Smooth muscle cell (in vitro differentiated cells): ENCODE measurements around the gene NPAS2. TPM values are rescaled to one million over a fixed set of nuclear protein-coding genes. Genes with fewer than 3 reads are reported as not detected.
A peak's percentile ranks its signal among the peaks of the same experiment; 100 is the strongest.

Source experiments
- DNase-seq: peaks from one replicate; lab custom pipeline; 2025; ENCODE audit not compliant: unreplicated experiment; lab: John Stamatoyannopoulos, UW
- H2AFZ ChIP-seq: fragments of 200-600 bp; sonication (generic); 2 replicates; pipeline ENCODE4 v1.6.0; 2016; ENCODE audit warnings: antibody characterized with exemption, low read depth, mild to moderate bottlenecking
- H3F3A ChIP-seq: fragments of 200-600 bp; sonication (generic); 2 replicates; pipeline ENCODE4 v1.6.0; 2017; ENCODE audit warnings: antibody characterized with exemption, low read depth
- H3K27ac ChIP-seq: fragments of 200-600 bp; sonication (generic); 2 replicates; pipeline ENCODE4 v1.5.1; 2016; ENCODE audit warnings: low read depth, mild to moderate bottlenecking
- H3K27me3 ChIP-seq: fragments of 200-600 bp; sonication (generic); 2 replicates; pipeline ENCODE4 v1.6.1; 2016; ENCODE audit warnings: low read depth, mild to moderate bottlenecking
- H3K36me3 ChIP-seq: fragments of 200-600 bp; sonication (generic); 2 replicates; pipeline ENCODE4 v1.5.1; 2016; ENCODE audit warnings: low read depth
- H3K4me1 ChIP-seq: fragments of 200-600 bp; sonication (generic); 2 replicates; pipeline ENCODE4 v1.5.1; 2016; ENCODE audit warnings: low read depth
- H3K4me2 ChIP-seq: fragments of 200-600 bp; sonication (generic); 2 replicates; pipeline ENCODE4 v1.6.0; 2016; ENCODE audit warnings: mild to moderate bottlenecking
- H3K4me3 ChIP-seq: fragments of 200-600 bp; sonication (generic); 2 replicates; pipeline ENCODE4 v1.5.1; 2016; ENCODE audit warnings: mild to moderate bottlenecking
- H3K79me2 ChIP-seq: fragments of 200-600 bp; sonication (generic); 2 replicates; pipeline ENCODE4 v1.6.0; 2016; ENCODE audit warnings: low read depth, mild to moderate bottlenecking
- H3K9ac ChIP-seq: fragments of 200-600 bp; sonication (generic); 2 replicates; pipeline ENCODE4 v1.6.0; 2016; ENCODE audit warnings: low read depth
- H3K9me3 ChIP-seq: fragments of 200-600 bp; sonication (generic); replicated peaks from 2 replicates; pipeline ENCODE4 v1.5.1; 2016; ENCODE audit warnings: low read depth
- H4K20me1 ChIP-seq: fragments of 200-600 bp; sonication (generic); 2 replicates; pipeline ENCODE4 v1.6.0; 2016; ENCODE audit warnings: low read depth
- WGBS: methylation state at CpG from one replicate; pipeline ENCODE4 v1.1.7; 2016; ENCODE audit warnings: low lambda C conversion rate; 5-methylcytosine and 5-hydroxymethylcytosine counted together
- polyA plus RNA-seq: library from polyadenylated mRNA; unstranded; fragments of >200 nt; fragmentation: Nextera tagmentation; extraction: Ambion mirVana; gene quantifications from 2 replicates; pipeline ENCODE4 v1.2.1, GENCODE V29; 2016
- total RNA-seq: library from RNA; depleted of rRNA; stranded (reverse); fragments of >200 nt; gene quantifications from 2 replicates; pipeline ENCODE4 v1.2.3, GENCODE V29; 2014
- TF ChIP-seq, protein P1 (sequence below): fragments of 200-600 bp; sonication (generic); IDR thresholded peaks from 2 replicates; pipeline ENCODE4 v1.5.1; 2017; ENCODE audit warnings: borderline replicate concordance, mild to moderate bottlenecking, antibody characterized with exemption; ENCODE audit not compliant: insufficient read depth, poor library complexity, severe bottlenecking

Gene NPAS2
- total and polyA plus RNA-seq, 2 experiments from 2014 or later = 20.2 to 20.7 TPM

DNA sequence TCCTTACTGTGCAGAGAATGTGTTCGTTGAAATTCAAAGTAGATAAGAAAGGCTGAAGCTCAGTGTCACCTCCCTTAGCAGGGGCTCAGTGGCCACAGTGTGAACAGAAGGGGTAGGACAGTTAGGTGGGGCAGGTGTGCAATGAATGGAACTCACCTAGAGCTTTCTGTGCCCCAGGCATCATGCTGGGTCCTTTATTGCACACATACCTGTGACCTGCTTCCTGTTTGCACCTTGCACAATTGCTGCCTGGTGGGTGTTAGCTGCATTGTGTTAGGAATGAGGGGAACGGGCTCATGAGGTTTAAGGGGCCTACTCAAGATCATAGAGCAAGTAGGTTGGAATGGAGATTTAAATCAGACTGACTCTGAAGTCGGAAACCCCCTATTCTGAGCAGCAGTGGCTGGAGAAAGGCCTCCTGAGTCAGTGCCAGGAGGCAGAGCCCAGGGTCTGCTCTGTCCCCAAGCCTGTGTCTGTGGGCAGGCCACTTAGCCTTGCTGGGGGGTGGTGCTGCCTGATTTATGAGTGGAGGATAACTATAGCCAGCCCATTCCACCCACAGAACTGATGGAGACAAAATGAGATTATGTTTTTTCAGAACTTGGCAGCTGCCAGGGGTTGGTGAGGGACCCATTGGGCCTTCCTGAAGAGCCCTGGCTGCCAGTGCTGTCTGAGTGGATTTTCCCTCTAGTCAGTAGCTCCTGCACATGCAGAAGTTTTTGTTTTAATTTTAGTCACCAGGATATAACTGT, 76.2 kb downstream of the NPAS2 start:
- Histone ChIP-seq H3K4me3 (no peak overlapping the region), H4K20me1 (no peaks in the 10 kb centered on the region), H2AFZ (no peak overlapping the region), H3K4me1 (no peaks in the 10 kb centered on the region), H3K9ac (peak overlapping the region; percentile 67), H3K27ac (peak overlapping the region; percentile 95), H3K4me2 (peak overlapping the region; percentile 24), H3K36me3 (no peaks in the 10 kb centered on the region), H3F3A (peaks cover 18% of the 10 kb centered on the region), H3K79me2 (peaks cover 6% of the 10 kb centered on the region), H3K9me3 (no peaks in the 10 kb centered on the region), H3K27me3 (no peaks in the 10 kb centered on the region)
- DNase-seq = no peak
- 44% methylated on average over 3 of the region's 3 CpGs for WGBS
- TF ChIP-seq, protein P1, sequence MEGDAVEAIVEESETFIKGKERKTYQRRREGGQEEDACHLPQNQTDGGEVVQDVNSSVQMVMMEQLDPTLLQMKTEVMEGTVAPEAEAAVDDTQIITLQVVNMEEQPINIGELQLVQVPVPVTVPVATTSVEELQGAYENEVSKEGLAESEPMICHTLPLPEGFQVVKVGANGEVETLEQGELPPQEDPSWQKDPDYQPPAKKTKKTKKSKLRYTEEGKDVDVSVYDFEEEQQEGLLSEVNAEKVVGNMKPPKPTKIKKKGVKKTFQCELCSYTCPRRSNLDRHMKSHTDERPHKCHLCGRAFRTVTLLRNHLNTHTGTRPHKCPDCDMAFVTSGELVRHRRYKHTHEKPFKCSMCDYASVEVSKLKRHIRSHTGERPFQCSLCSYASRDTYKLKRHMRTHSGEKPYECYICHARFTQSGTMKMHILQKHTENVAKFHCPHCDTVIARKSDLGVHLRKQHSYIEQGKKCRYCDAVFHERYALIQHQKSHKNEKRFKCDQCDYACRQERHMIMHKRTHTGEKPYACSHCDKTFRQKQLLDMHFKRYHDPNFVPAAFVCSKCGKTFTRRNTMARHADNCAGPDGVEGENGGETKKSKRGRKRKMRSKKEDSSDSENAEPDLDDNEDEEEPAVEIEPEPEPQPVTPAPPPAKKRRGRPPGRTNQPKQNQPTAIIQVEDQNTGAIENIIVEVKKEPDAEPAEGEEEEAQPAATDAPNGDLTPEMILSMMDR = no peak

DNA sequence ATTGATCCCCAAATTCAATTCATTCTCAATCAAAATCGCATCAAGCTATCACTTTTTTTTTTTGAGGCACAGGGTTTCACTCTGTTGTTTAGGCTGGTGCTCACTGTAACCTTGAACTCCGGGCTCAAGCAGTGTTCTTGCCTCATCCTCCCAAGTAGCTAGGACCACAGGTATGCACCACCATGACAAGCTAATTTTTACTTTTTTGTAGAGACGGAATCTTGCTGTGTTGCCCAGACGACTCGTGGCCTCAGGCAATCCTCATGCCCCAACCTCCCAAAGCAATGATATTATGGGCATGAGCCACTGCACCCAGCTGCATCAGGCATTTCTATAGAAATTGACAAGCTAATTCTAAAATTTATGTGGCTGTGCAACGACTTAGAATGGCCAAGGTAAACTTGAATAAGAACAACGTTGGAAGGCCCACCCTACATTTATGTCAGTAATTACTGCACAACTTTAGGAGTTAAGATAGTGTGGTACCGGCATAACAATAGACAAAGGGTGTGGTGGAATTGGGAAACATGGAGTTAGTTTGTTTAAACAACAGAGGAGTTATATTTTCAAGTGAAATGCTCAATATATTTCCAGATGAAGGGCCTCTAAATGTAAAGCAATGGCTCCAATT, 78.2 kb downstream of the NPAS2 start:
- no peaks in the 10 kb centered on the region for H4K20me1 ChIP-seq
- H3K4me2 ChIP-seq = no peak overlapping the region
- no peak overlapping the region for H3K4me3 ChIP-seq
- no peaks in the 10 kb centered on the region for H3K4me1 ChIP-seq
- no peak for DNase-seq
- 91% methylated on average over 8 of the region's 8 CpGs for WGBS
- TF ChIP-seq, protein P1 = no peak
- no peak overlapping the region for H3K9ac ChIP-seq
- peaks cover 6% of the 10 kb centered on the region for H3K79me2 ChIP-seq
- no peaks in the 10 kb centered on the region for H3K27me3 ChIP-seq
- no peak overlapping the region for H3K27ac ChIP-seq
- peaks cover 29% of the 10 kb centered on the region for H3F3A ChIP-seq
- no peaks in the 10 kb centered on the region for H3K9me3 ChIP-seq
- no peak overlapping the region for H2AFZ ChIP-seq
- no peaks in the 10 kb centered on the region for H3K36me3 ChIP-seq

DNA sequence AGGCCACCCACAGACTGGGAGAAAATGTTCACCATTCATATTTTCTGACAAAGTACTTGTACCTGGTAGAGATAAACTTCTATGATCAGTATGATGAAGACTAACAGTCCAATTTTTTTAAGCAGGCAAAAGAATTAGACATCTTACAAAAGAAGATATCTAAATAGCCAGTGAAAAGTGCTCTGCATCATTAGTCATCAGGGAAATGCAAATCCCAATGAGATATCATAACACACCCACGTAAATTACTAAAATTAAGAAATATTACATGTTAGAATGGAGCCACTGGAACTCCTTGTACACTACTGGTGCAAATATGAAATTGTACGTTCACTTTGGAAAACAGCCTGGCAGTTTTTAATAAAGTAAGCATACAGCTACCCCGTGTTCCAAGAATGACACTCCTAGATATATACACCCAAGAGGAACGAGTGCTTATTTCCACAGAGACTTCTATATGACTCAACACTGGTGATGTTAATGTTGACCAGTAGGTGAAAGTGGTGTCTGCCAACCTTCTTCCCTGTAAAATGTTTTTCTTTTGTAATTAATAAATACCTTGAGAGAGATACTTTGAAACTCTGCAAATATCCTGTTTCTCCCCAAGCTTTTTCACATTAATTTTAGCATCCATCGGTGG, 80.3 kb downstream of the NPAS2 start:
- no peaks in the 10 kb centered on the region for H4K20me1 ChIP-seq
- TF ChIP-seq, protein P1 = no peak
- H3K27ac ChIP-seq = peak overlapping the region; percentile 26
- no peaks in the 10 kb centered on the region for H3K27me3 ChIP-seq
- H3K4me2 ChIP-seq = no peak overlapping the region
- H3F3A ChIP-seq = peaks cover 35% of the 10 kb centered on the region
- H3K9me3 ChIP-seq = no peaks in the 10 kb centered on the region
- no peak overlapping the region for H2AFZ ChIP-seq
- H3K4me3 ChIP-seq = no peak overlapping the region
- DNase-seq = no peak
- peaks cover 10% of the 10 kb centered on the region for H3K4me1 ChIP-seq
- H3K9ac ChIP-seq = no peak overlapping the region
- 75% methylated on average over 5 of the region's 5 CpGs for WGBS
- H3K36me3 ChIP-seq = no peaks in the 10 kb centered on the region
- peaks cover 6% of the 10 kb centered on the region for H3K79me2 ChIP-seq
